Peyer's patch (tissue), 4 donors: ENCODE measurements around the gene FAM20A. TPM values are rescaled to one million over a fixed set of nuclear protein-coding genes. Genes with fewer than 3 reads are reported as not detected.

ENCODE experiments used
- DNase-seq, 3 donors: peaks; one replicate each; pipeline ENCODE4 v3.0.0-alpha.2; 2017 to 2019
- H3K27ac ChIP-seq, 4 donors: fragments of 200-600 bp; sonication (generic); one replicate each; pipeline ENCODE4 v1.5.1; 2016 to 2019
- H3K27me3 ChIP-seq, 2 donors: fragments of 200-600 bp; sonication (generic); one replicate each; pipeline ENCODE4 v1.5.1; 2019
- H3K36me3 ChIP-seq, 3 donors: fragments of 200-600 bp; sonication (generic); one replicate each; pipeline ENCODE4 v1.5.1; 2016 to 2019
- H3K4me1 ChIP-seq, 4 donors: fragments of 200-600 bp; sonication (generic); one replicate each; pipeline ENCODE4 v1.5.1; 2016 to 2019
- H3K4me3 ChIP-seq, 4 donors: fragments of 200-600 bp; sonication (generic); 1 replicate in 3 of 4; 2 replicates in 1 of 4; pipeline ENCODE4 v1.5.1; 2016 to 2019; ENCODE audit warnings: mild to moderate bottlenecking in 1 of 4
- H3K9me3 ChIP-seq, 4 donors: fragments of 200-600 bp; sonication (generic); one replicate each; pipeline ENCODE4 v1.5.1; 2016 to 2019; ENCODE audit warnings: mild to moderate bottlenecking in 1 of 4
- CTCF ChIP-seq, 6 experiments: fragments of 450-650 bp in 4 of 6; fragments of 200-600 bp in 2 of 6; sonication (generic) in 1 of 6; IDR thresholded peaks; one replicate each; pipeline ENCODE4 v1.5.1; 2017 to 2019; ENCODE audit warnings: antibody characterized with exemption in 6 of 6, mild to moderate bottlenecking in 3 of 6, moderate library complexity in 1 of 6
- POLR2A ChIP-seq, 2 donors: fragments of 450-650 bp; IDR thresholded peaks; one replicate each; pipeline ENCODE4 v1.5.1; 2017; ENCODE audit warnings: antibody characterized with exemption in 2 of 2, mild to moderate bottlenecking in 2 of 2, moderate library complexity in 2 of 2
- total RNA-seq, 4 donors: library from RNA; depleted of rRNA; stranded (reverse); fragments of >200 nt; gene quantifications; one replicate each; pipeline ENCODE4 v1.1.0, GENCODE V29; 2016

FAM20A gene
- total RNA-seq, 4 donors from 2014 or later: 2.4 to 3.5 (median 2.5) TPM; not detected in 1

- H3K36me3 ChIP-seq: no peaks in the 10 kb centered on the region
- no peaks in the 10 kb centered on the region for H3K27me3 ChIP-seq
- H3K27ac ChIP-seq: no peak overlapping the region
- no peak for DNase-seq
- no peaks in the 10 kb centered on the region for H3K4me1 ChIP-seq
- no peak overlapping the region for H3K4me3 ChIP-seq
- peaks cover 0 to 19% (median 0%) of the 10 kb centered on the region in 4 donors for H3K9me3 ChIP-seq
- no peak for TF ChIP-seq POLR2A (IDR thresholded peaks at IDR 0.05)
Measured at GRCh38 chr17:68612923-68613292, 11.7 kb upstream of the FAM20A start.

GRCh38 chr17:68612209-68612922 is 11.2 kb upstream of the FAM20A start:
- Histone ChIP-seq H3K27ac (no peak overlapping the region), H3K27me3 (no peaks in the 10 kb centered on the region), H3K4me1 (no peaks in the 10 kb centered on the region), H3K9me3 (peaks cover 0 to 19% (median 0%) of the 10 kb centered on the region in 4 donors), H3K36me3 (no peaks in the 10 kb centered on the region), H3K4me3 (no peak overlapping the region)
- no peak for TF ChIP-seq POLR2A (IDR thresholded peaks at IDR 0.05)
- TF ChIP-seq CTCF (IDR thresholded peaks at IDR 0.05): no peak
- DNase-seq: no peak

- peaks cover 0 to 19% (median 0%) of the 10 kb centered on the region in 4 donors for H3K9me3 ChIP-seq
Measured at GRCh38 chr17:68611353-68612208, 10.4 kb upstream of the FAM20A start.

GRCh38 chr17:68610554-68610953 is 9.4 kb upstream of the FAM20A start:
- Histone ChIP-seq H3K27ac (no peak overlapping the region), H3K9me3 (peaks cover 0 to 19% (median 0%) of the 10 kb centered on the region in 4 donors)
- no peak for TF ChIP-seq POLR2A (IDR thresholded peaks at IDR 0.05)
- no peak for TF ChIP-seq CTCF (IDR thresholded peaks at IDR 0.05)

More at GRCh38 chr17:68611353-68612208, 10.4 kb upstream of the FAM20A start:
- H3K27ac ChIP-seq: no peak overlapping the region
- no peaks in the 10 kb centered on the region for H3K27me3 ChIP-seq
- no peaks in the 10 kb centered on the region for H3K4me1 ChIP-seq
- DNase-seq: no peak
- H3K4me3 ChIP-seq: no peak overlapping the region
- no peaks in the 10 kb centered on the region for H3K36me3 ChIP-seq
- TF ChIP-seq CTCF (IDR thresholded peaks at IDR 0.05) (no peak), POLR2A (IDR thresholded peaks at IDR 0.05) (no peak)

GRCh38 chr17:68608515-68609130 is 7.5 kb upstream of the FAM20A start:
- no peak for DNase-seq
- Histone ChIP-seq H3K4me3 (no peak overlapping the region), H3K36me3 (no peaks in the 10 kb centered on the region), H3K27me3 (no peaks in the 10 kb centered on the region), H3K4me1 (no peaks in the 10 kb centered on the region), H3K27ac (no peak overlapping the region), H3K9me3 (peaks cover 0 to 19% (median 0%) of the 10 kb centered on the region in 4 donors)
- TF ChIP-seq POLR2A (IDR thresholded peaks at IDR 0.05): no peak
- TF ChIP-seq CTCF (IDR thresholded peaks at IDR 0.05): no peak

More at GRCh38 chr17:68610554-68610953, 9.4 kb upstream of the FAM20A start:
- no peaks in the 10 kb centered on the region for H3K4me1 ChIP-seq
- H3K4me3 ChIP-seq: no peak overlapping the region
- H3K27me3 ChIP-seq: no peaks in the 10 kb centered on the region
- H3K36me3 ChIP-seq: no peaks in the 10 kb centered on the region
- DNase-seq: no peak
